T-helper 9 cell (primary cell): ENCODE results near the gene COQ8B.
"Not testable (repeated sequence)": the region's sequence is repeated elsewhere in the genome, so short reads cannot be mapped to it uniquely, and the experiment has no call there.

Experiments used
- DNase-seq: peaks from one replicate; pipeline ENCODE4 v3.0.0-alpha.2; 2020

COQ8B gene

DNA sequence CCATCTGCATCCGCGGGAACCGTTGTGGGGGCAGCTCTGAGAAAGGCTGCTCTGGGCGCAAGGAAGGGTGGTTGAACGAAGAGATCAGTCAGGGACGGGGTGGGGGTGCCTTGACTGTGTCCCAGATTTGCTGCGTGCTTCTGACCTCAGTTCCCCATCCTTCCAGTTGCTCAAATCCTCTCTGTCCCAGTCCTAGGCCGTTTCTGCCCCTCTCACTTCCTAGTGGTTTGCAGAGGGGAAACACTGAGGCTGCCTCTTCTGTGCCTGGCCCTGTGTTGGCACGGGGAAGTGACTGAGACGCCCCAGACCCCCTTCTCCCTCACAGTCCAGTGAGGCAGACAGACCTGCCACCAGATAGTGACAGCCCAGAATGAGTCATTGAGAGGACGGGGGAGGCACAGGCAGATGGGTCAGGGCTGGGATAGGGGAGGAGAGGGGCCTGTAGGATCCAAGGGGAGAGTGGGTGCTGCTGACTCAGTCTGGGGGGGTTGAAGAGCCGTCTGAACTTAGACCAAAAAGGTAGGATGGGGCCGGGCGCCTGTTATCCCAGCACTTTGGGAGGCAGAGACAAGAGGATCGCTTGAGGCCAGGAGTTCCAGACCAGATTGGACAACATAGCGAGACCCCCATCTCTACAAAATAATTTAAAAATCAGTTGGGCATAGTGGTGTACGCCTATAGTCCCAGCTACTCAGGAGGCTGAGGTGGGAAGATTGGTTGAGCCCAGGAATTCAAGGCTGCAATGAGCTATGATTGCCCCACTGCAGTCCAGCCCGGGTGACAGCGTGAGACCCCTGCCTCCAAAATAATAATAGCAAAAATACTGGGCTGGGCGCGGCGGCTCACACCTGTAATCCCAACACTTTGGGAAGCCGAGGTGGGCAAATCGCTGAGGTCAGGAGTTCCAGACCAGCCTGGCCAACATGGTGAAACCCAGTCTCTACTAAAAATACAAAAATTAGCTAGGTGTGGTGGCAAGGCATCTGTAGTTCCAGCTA, 52.7 kb downstream of the COQ8B start:
- DNase-seq = no peak

DNA sequence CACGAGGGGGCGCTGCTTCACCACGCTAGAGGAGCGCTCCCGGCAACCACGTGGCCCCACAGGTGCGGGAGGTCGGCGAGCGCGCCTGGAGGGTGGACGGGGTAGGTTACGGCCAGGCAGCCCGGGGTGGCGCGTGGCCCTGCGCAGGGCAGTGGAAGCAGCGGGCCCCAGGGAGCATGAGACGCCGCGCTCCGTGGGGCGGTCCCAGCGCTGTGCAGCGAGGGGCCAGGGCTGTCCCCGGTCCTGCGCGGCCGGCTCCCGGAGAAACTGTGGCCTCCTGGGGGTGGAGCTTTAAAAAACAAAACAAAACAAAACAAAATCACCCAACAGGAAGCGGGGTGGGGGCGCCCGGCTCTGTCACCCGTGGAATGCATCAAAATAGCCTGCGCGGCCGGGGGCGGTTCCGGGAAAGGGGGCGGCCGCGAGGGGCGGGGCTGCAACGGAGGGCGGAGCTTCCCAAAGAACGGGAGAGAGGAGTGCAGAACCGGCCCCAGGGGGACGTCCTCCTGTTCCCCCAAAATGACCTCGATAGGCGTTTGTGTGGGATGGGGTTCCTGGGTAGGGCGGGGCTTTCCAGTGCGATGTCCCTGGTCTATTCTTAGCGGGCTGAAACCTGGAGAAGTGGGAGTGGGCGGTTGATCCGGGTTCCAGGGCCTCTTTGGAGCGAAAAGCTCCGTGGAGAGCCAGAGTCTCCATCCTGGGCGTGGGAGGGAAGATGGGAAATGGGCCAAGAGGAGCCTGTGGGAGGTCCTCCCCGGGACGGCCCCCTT, 53.6 kb downstream of the COQ8B start:
- peak; percentile 97 for DNase-seq

DNA sequence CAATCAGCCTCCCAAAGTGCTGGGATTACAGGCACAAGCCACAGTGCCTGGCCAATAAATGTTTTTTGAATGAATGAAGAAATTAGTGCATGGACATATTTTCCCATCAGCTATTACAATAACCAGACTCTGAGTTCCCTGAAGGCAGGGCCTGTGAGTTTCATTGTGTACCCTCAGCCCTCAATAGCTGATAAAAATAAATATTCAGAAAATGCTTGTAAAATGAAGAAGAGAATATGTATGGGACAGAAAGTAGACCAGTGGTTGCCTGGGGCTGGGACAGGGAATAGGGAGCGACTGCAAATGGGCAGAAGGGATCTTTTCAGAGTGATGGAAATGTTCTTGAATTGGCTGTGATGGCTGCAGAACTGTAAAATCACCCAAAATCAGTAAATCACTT, 55.1 kb downstream of the COQ8B start:
- DNase-seq = no peak

DNA sequence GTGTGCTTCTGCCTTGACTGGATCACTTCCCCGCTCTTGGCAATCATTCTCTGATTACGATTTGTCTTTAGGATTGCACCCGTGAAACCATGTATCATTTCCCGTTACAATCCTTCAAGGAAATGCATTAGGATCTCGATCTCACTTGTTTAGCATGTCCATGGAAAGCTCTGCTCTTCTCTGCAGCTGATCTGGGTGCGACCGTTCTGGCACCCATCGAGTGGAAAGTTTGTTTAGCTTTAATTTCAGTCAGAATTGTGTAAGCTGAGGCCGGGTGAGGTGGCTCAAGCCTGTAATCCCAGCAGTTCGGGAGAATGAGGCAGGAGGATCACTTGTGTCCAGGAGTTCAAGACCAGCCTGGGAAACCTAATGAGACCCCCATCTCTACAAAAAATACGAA, 57.1 kb downstream of the COQ8B start:
- DNase-seq = no peak

DNA sequence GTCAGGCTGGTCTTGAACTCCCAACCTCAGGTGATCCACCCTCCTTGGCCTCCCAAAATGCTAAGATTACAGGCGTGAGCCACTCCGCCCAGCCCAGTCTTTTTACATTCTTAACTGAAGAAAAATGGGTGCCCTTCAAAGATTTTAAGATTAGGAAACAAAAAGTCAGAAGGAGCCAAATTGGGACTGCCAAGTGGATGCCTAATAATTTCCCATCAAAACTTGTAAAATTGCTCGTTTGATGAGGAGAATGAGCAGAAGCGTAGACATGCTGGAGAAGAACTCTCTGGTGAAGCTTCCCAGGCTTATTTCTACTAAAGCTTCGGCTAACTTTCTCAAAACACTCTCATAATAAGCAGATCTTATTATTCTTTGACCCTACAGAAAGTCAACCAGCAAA, 57.6 kb downstream of the COQ8B start:
- no peak for DNase-seq

DNA sequence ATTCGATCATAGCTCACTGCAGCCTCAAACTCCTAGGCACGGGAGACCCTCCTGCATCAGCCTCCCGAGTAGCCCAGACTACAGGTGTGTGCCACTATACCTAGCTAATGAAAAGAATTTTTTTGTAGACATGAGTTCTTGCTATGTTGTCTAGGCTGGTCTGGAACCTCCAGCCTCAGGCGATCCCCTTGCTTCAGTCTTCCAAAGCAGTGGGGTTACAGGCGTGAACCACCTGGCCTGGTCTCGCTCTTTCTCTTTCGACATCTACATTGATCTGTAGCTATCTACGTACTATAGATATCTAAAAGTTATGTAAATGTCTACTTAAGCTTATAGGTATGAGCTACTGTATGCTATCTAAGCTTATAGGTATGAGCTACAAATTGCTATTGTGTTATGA, 58.7 kb downstream of the COQ8B start:
- no peak for DNase-seq

DNA sequence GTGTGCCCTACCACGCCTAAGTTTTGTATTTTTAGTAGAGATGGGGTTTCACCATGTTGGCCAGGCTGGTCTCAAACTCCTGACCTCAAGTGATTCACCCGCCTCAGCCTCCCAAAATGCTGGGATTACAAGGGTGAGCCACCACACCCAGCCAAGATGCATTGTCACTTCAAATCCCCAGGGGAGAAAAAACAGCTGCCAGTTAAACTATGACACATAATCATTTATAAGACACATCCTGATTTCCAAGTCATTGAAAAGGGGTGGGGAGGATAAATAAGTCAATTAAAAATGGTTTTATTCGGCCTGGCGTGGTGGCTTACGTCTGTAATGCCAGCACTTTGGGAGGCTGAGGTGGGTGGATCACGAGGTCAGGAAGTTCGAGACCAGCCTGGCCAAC, 61.0 kb downstream of the COQ8B start:
- DNase-seq = not testable (repeated sequence)

DNA sequence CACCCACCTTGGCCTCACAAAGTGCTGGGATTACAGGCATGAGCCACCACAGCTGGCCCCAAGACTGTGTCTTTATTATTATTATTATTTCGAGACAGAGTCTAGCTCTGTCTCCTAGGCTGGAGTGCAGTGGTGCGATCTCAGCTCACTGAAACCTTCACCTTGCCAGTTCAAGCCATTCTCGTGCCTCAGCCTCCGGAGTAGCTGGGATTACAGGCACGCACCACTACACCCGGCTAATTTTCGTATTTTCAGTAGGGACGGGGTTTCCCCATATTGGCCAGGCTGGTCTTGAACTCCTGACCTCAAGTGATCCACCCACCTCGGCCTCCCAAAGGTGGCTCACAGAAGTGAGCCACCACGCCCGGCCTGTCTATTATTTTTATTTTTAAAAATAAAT, 64.4 kb downstream of the COQ8B start:
- DNase-seq = not testable (repeated sequence)

DNA sequence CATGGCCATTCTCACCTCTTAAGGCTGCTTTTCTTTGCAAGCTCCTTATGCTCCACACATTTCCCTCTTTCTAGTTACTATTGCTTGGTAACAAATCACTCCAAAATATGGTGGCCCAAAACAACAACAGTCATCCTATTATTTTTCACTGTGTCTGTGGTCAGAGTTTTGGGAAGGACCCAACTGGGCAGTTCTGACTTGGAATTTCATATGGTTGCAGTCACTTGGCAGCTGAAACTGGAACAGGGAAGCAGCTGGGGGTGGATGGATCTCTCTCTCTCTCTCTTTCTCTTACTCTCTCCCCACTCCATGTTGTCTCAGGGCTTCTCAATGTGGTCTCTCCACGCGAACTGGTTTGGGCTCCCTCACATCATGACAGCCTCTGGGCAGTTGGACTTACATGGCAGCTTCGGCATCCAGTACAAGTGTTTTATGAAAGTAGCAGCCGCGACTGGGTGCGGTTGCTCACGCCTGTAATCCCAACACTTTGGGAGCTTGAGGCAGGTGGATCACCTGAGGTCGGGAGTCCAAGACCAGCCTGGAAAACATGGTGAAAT, 65.9 kb downstream of the COQ8B start:
- DNase-seq = no peak

DNA sequence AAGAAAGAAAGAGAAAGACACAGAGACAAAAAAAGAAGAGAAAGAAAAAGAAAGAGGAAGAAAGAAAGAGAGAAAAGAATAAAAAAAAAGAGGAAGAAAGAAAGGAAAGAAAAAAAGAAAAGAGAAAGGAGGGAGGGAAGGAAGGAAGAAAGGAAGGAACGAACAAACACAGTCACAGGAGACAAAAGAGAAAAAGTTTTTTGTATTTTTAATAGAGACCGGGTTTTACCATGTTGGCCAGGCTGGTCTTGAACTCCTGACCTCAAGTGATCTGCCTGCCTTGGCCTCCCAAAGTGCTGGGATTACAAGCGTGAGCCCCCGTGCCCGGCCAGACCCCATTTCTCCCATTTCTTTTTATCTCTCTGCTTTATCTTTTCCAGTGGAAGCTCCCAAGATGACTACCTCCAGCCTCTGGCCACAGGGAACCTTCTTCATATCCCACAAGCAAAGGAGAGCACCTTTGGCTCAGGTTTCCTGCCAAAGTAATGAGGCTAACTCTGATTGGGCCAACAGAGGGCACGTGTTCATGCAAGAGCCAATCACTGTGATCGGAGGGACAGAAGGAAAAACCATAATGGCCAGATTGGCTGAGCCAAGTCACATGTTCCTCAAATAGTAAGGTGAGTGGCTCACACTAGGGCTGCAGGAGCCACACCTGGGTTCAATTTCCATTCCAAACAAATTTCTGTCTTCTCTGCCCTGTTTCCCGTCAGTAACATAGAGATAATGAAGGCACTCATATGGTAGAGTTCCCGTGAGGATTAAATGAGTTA, 66.6 kb downstream of the COQ8B start:
- not testable (repeated sequence) for DNase-seq

DNA sequence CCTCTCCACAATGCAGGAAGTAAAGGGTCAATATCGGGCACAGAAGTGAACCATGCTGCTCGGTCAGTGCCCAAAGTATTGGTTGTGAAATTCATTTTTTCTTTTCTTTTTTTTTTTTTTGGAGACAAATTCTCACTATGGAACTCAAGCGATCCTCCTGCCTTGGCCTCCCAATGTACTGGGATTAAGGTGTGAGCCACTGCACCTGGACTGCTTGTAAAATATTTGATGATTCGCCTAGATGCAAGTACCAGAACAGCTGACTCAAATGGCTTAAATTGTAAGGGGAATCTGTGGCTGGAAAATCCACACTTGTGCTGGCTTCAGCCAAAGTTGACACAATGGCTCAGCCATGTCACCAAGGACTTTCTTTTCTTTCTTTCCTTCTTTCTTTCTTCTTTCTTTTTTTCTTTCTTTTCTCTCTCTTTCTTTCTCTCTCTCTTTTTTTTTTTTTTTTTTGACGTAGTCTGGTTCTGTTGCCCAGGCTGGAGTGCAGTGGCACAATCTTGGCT, 69.9 kb downstream of the COQ8B start:
- DNase-seq = no peak

DNA sequence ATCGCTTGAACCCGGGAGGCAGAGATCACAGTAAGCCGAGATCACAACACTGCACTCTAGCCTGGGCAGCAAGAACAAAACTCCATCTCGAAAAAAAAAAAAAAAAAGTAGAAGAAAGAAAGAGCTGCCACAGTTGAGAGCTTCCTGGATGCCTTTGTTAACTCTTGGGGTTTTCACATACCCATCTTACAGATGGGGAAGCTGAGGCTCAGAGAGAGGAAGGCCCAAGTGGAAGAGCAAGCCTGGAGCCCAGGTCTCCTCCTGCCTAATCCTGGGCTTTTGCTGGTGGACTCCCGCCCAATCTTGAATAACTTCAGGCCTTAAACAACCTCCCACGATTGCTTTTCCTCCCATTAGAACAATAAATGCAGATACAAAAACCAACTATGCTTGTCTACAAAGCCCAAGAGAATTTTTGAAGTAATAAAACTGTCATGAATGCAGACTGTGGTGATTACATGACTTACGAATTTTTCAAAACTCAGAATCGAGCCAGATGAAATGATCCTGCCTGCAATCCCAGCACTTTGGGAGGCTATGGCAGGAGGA, 73.9 kb downstream of the COQ8B start:
- DNase-seq = no peak

DNA sequence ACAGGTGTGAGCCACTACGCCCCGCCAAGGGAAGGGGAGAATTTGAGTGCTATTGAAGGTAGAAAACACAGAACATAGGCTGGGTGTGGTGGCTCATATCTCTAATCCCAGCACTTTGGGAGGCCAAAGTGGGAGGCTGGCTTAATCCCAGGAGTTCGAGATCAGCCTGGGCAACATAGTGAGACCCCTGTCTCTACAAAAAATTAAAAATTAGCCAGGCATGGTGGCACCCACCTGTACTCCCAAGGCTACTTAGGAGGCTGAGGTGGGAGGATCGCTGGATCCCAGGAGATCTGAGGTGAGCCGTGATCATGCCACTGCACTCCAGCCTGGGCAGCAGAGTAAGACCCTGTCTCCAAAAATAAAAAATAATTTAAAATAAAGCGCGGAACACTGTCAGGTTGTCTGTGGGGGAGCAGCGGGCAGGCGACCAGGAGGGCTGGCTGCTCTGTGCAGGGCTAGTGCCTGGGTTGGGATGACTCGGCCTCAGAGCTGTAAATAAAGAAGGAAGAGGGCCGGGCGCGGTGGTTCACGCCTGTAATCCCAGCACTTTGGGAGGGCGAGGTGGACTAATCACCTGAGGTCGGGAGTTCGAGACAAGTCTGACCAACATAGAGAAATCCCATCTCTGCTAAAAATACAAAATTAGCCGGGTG, 74.5 kb downstream of the COQ8B start:
- DNase-seq = no peak
